GM19099 (cell line): Measurements from ENCODE around the gene ROM1.
A peak's percentile ranks its signal among the peaks of the same experiment; 100 is the strongest.

Experiments used
- POLR2A ChIP-seq: IDR thresholded peaks from 3 replicates; pipeline ENCODE4 v1.6.1; 2011; ENCODE audit warnings: low read depth; ENCODE audit not compliant: insufficient read length; ENCODE audit errors: extremely low read depth

Gene ROM1

DNA sequence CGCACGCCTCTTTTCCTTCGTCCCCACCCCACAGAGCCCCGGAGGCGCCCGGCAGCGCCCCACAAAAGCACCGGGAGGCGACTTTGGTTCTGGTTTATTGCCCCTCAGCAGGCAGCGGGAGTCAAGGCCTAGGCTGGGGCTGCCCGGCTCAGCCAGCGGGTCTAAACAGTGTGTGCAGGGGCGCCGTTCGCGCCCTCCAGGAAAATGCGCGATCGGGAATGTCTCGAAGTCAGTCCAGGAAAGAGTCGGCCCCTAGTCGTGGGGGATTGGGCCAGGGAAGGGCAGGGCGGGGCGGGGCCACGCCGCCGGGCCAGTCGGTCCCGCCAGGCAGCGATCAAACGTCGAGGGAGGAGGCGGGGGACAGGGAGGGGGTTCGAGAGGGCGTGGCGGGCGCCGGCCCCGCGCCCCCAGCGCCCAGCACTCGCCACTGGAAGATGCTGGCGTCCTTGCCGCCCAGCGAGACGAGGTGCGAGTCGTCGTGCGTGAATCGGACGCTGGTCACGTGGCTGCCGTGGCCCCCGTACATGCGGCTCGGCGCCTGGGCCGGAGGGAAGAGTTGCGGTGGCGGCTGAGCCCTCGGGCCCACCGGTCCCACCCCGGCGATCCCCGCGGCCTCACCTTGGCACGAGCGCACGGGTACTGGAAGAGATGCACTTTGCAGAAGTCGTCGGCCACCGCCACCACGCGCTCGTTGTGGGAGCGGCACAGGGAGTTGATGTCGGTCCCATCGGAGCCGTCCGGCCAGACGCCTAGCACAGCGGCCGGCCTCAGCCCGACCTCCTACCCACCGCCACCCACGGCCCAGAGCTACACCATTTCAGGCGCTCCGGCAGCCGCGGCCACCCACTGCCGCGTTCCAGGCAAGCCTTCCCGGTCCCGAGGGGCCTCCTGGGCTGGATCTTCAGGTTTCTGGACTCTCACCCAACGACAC is 10.7 kb upstream of the ROM1 start:
- peak; percentile 32 for TF ChIP-seq POLR2A

GRCh38 chr11:62603072-62603408 is 10.0 kb upstream of the ROM1 start:
- TF ChIP-seq POLR2A: no peak

GRCh38 chr11:62603776-62604299 is 9.2 kb upstream of the ROM1 start:
- no peak for TF ChIP-seq POLR2A

GRCh38 chr11:62604460-62605120 is 8.5 kb upstream of the ROM1 start:
- TF ChIP-seq POLR2A: no peak

GRCh38 chr11:62605467-62605866 is 7.6 kb upstream of the ROM1 start:
- TF ChIP-seq POLR2A: no peak

DNA sequence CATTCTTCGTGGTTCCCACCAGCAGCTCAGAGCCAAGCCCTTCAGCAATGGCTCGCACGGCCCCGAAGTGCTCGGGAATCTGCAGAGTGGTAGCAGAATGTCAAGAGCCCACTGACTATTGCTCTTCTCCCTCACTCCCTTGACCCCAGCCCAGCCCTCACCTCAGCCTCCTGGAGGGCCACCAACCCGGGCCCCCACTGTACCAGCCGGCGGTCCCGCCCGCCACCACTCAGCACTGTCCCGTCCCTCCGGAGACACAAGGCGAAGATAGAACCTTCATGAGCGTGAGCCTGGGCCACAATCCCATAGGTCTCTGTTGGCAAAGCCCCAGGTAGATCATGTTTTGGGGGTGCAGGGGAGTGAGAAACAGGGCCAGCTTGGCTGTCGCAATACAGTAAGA is 7.2 kb upstream of the ROM1 start:
- TF ChIP-seq POLR2A: no peak

DNA sequence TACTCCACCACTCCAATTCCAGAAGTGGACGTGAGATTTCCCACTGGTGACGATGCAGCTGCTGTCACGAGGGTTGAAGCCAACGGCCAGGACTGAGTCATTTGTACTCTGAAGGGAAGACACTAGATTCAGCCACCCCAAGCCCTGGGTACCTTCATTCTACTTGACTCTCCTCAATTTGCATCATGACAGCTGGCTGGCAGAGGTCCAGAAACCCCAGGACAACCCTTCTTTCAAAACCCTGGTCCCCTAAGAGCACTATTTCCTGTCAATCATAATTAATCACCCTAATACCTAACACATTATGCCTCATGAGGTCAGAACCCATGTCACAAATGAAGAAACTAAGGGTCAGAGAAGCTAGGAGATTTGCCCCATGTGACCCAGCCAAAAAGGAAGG is 5.3 kb upstream of the ROM1 start:
- TF ChIP-seq POLR2A: no peak

DNA sequence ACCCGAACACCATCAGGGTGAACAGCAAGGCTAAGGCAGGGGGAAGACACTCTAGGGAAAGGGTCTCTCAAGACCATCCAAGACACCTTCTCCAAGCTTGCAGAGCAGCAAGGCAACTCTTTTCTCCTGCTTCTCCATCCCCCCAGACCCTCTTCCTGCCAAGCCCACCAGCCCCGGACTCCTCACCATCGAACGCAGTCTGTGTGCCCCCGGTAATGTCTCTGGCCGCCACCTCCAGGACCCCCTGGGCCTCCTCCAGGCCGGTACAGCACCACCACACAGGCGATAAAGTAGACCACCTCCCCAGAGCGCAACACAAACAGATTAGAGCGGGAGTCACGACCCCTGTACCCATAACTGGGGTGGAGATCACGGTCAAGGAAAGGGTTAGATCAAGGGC is 4.3 kb upstream of the ROM1 start:
- TF ChIP-seq POLR2A: no peak

DNA sequence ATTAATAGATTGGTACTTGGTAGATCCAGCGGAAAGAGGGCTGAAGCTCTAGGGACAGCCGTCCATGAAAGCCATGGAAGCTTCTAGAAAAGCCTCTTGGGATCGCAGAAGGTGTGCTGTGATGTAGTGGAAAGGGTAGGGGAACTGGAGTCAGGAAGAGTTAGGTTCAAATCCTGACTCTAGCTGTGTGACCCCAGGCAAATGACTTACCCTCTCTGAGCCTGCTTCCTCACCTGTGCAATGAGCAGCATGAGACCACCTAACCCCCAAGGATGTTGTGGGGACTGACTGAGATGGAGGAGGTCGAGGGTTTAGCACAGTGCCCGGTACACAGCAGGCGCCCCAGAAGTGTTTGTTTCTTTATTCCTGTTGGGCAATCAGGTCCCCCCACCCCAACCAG is 2.7 kb upstream of the ROM1 start:
- TF ChIP-seq POLR2A: no peak

DNA sequence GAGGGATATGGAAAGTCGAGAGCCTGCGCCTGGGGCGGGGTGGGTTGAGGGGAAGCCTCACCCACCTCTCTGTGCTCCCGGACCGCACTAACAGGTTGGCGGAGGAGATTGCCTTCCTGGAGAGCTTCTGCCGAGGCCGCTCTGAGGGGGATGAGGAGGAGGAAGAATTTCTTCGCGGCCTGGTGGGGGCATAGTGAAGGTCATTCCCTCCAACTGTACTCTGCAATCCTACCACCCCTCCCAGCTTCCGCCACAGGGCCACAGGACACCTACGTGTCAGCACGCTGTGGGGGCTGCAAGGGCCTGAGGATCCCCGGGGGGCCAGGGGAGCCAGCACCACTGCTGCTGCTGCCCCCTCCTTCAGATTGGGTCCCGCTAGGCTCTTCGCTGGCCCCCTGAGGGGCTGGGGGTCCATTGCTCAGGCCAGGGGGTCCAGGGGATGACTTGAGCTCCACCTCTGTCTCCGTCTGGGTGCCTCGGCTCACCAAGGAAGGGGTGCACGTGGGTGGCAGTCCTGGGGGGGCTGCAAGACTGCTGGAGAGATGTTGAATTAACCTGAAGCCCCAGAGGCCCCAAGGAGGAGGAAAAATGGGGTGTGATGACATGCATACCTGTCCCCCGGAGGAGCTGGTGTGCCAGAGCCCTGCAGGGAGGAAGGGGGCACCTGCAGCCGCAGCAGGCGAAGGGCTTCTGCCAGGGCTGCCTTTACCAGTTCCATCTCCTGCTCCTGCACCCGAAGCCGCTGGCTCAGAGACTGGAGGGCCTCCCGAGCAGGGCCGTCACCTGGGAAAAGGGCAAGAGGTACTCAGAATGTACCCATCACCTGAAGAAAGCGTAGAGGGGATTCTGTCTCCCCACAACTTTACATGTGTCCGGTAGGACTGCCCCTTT is 2.0 kb upstream of the ROM1 start:
- no peak for TF ChIP-seq POLR2A

- TF ChIP-seq POLR2A: peak; percentile 37
Measured at GRCh38 chr11:62611705-62612365, 1.2 kb upstream of the ROM1 start.

DNA sequence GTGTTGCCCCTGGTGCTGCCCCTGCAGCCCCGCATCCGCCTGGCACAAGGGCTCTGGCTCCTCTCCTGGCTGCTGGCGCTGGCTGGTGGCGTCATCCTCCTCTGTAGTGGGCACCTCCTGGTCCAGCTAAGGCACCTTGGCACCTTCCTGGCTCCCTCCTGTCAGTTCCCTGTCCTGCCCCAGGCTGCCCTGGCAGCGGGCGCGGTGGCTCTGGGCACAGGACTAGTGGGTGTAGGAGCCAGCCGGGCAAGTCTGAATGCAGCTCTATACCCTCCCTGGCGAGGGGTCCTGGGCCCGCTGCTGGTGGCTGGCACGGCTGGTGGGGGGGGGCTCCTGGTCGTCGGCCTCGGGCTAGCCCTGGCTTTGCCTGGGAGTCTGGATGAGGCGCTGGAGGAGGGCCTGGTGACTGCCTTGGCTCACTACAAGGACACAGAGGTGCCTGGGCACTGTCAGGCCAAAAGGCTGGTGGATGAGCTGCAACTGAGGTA is 278 bp downstream of the ROM1 start:
- no peak for TF ChIP-seq POLR2A

DNA sequence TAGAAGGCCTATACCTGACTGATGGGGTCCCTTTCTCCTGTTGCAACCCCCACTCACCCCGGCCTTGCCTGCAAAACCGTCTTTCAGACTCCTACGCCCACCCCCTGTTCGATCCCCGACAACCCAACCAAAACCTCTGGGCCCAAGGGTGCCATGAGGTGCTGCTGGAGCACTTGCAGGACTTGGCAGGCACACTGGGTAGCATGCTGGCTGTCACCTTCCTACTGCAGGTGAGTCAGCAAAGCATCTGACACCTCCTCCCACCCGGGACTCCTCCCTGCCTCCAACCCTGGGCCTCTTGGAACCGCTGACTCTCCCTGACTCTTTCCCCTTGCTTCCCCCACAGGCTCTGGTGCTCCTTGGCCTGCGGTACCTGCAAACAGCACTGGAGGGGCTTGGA is 1.2 kb downstream of the ROM1 start:
- no peak for TF ChIP-seq POLR2A

GRCh38 chr11:62615521-62615920 is 2.5 kb downstream of the ROM1 start:
- TF ChIP-seq POLR2A: no peak
